HEK293 (cell line): Measurements from ENCODE around the gene SYNGAP1.

Experiments
- CTCF ChIA-PET: fragments of 350-600 bp; formaldehyde crosslinking; extraction: SDS; loops from one replicate; lab custom pipeline; 2021; ENCODE audit warnings: antibody characterized with exemption; lab: Yijun Ruan, JAX
- POLR2A ChIA-PET: fragments of 300-600 bp; formaldehyde crosslinking; extraction: SDS; loops from one replicate; lab custom pipeline; 2020; ENCODE audit warnings: antibody characterized with exemption, inconsistent platforms; lab: Yijun Ruan, JAX
- H3K27ac ChIP-seq: fragments of 200-500 bp; sonication (Bioruptor generic); 2 replicates; pipeline ENCODE4 v1.5.1; 2014; ENCODE audit warnings: low read depth, low read length, control low read depth, inconsistent platforms; ENCODE audit errors: extremely low read depth
- H3K36me3 ChIP-seq, 2 experiments: fragments of 200-500 bp in 1 of 2; sonication (Bioruptor generic) in 1 of 2; 1 replicate in 1 of 2; 2 replicates in 1 of 2; pipeline ENCODE4 v1.5.1; 2014 to 2017; ENCODE audit warnings: inconsistent platforms in 2 of 2, low read length in 2 of 2; ENCODE audit not compliant: control insufficient read depth in 2 of 2, insufficient read depth in 1 of 2
- H3K4me1 ChIP-seq: fragments of 200-500 bp; sonication (Bioruptor generic); 2 replicates; pipeline ENCODE4 v1.5.1; 2014; ENCODE audit warnings: mild to moderate bottlenecking, low read length, inconsistent platforms; ENCODE audit not compliant: control insufficient read depth, insufficient read depth
- H3K4me3 ChIP-seq: 2 replicates; pipeline ENCODE4 v1.5.1; 2011; ENCODE audit warnings: low read depth, mild to moderate bottlenecking, control low read depth, low read length, moderate library complexity
- H3K9me3 ChIP-seq: fragments of 200-500 bp; sonication (Bioruptor generic); 2 replicates; pipeline ENCODE4 v1.5.1; 2014; ENCODE audit warnings: low read depth, low read length, inconsistent platforms; ENCODE audit not compliant: control insufficient read depth, insufficient read depth
- CTCF ChIP-seq: fragments of 450-650 bp; formaldehyde crosslinking; IDR thresholded peaks from 2 replicates; pipeline ENCODE4 v1.5.1; 2016; ENCODE audit warnings: missing biosample characterization, missing genetic modification characterization
- INSM2 ChIP-seq: fragments of 450-650 bp; formaldehyde crosslinking; IDR thresholded peaks from 2 replicates; pipeline ENCODE4 v1.5.1; 2016; ENCODE audit warnings: missing biosample characterization, missing genetic modification characterization
- KLF16 ChIP-seq: fragments of 450-650 bp; formaldehyde crosslinking; IDR thresholded peaks from 2 replicates; pipeline ENCODE4 v1.5.1; 2017; ENCODE audit warnings: missing biosample characterization, missing genetic modification characterization
- KLF7 ChIP-seq: fragments of 450-650 bp; formaldehyde crosslinking; IDR thresholded peaks from 2 replicates; pipeline ENCODE4 v1.5.1; 2016; ENCODE audit warnings: missing biosample characterization, missing genetic modification characterization, borderline replicate concordance
- PRDM1 ChIP-seq: fragments of 450-650 bp; formaldehyde crosslinking; IDR thresholded peaks from 2 replicates; pipeline ENCODE4; 2016; ENCODE audit warnings: missing biosample characterization, missing genetic modification characterization
- SCRT2 ChIP-seq: fragments of 450-650 bp; formaldehyde crosslinking; IDR thresholded peaks from 2 replicates; pipeline ENCODE4 v1.5.1; 2016; ENCODE audit warnings: missing biosample characterization, missing genetic modification characterization
- SP2 ChIP-seq: fragments of 450-650 bp; formaldehyde crosslinking; IDR thresholded peaks from 2 replicates; pipeline ENCODE4 v1.5.1; 2016; ENCODE audit warnings: missing biosample characterization, missing genetic modification characterization
- TRIM28 ChIP-seq: IDR thresholded peaks from 2 replicates; pipeline ENCODE4 v1.6.1; 2011; ENCODE audit warnings: low read length, control low read depth, borderline replicate concordance
- ZBTB49 ChIP-seq: fragments of 450-650 bp; formaldehyde crosslinking; IDR thresholded peaks from 2 replicates; pipeline ENCODE4 v1.5.1; 2016; ENCODE audit warnings: missing biosample characterization, missing genetic modification characterization, low read depth
- ZBTB6 ChIP-seq: fragments of 450-650 bp; formaldehyde crosslinking; IDR thresholded peaks from 2 replicates; pipeline ENCODE4 v1.5.1; 2017; ENCODE audit warnings: missing biosample characterization, missing genetic modification characterization
- ZBTB8A ChIP-seq: fragments of 450-650 bp; formaldehyde crosslinking; IDR thresholded peaks from 2 replicates; pipeline ENCODE4 v1.5.1; 2016; ENCODE audit warnings: missing biosample characterization, missing genetic modification characterization
- ZNF121 ChIP-seq: fragments of 450-650 bp; formaldehyde crosslinking; IDR thresholded peaks from 2 replicates; pipeline ENCODE4 v1.5.1; 2016; ENCODE audit warnings: missing biosample characterization, missing genetic modification characterization
- ZNF341 ChIP-seq: fragments of 450-650 bp; formaldehyde crosslinking; IDR thresholded peaks from 2 replicates; pipeline ENCODE4; 2016; ENCODE audit warnings: low read depth, missing biosample characterization, missing genetic modification characterization
- ZNF433 ChIP-seq: fragments of 450-650 bp; formaldehyde crosslinking; IDR thresholded peaks from 2 replicates; pipeline ENCODE4 v1.5.1; 2016; ENCODE audit warnings: missing biosample characterization, missing genetic modification characterization, low read depth
- ZNF488 ChIP-seq: fragments of 450-650 bp; formaldehyde crosslinking; IDR thresholded peaks from 2 replicates; pipeline ENCODE4 v1.5.1; 2016; ENCODE audit warnings: missing biosample characterization, missing genetic modification characterization
- ZNF600 ChIP-seq: fragments of 450-650 bp; formaldehyde crosslinking; IDR thresholded peaks from 2 replicates; pipeline ENCODE4 v1.5.1; 2016; ENCODE audit warnings: missing biosample characterization, missing genetic modification characterization
- ZNF654 ChIP-seq: fragments of 450-650 bp; formaldehyde crosslinking; IDR thresholded peaks from 2 replicates; pipeline ENCODE4 v1.5.1; 2016; ENCODE audit warnings: low read depth, missing biosample characterization, missing genetic modification characterization
- ZNF704 ChIP-seq: fragments of 450-650 bp; formaldehyde crosslinking; IDR thresholded peaks from 2 replicates; pipeline ENCODE4 v1.5.1; 2016; ENCODE audit warnings: missing biosample characterization, missing genetic modification characterization
- ZNF747 ChIP-seq: fragments of 450-650 bp; formaldehyde crosslinking; IDR thresholded peaks from 2 replicates; pipeline ENCODE4 v1.5.1; 2016; ENCODE audit warnings: missing biosample characterization, missing genetic modification characterization

SYNGAP1 gene

GRCh38 chr6:33406126-33406525 lies 13.7 kb upstream of the SYNGAP1 start (continued):
- no peak for TF ChIP-seq ZNF704 (tag by site-specific recombination)
- TF ChIP-seq SCRT2: no peak
- no peak for TF ChIP-seq ZNF747 (tag by site-specific recombination)
- no peak for TF ChIP-seq ZBTB8A (tag by site-specific recombination)

- H3K36me3 ChIP-seq: peaks cover 24 to 62% of the 10 kb centered on the region in 2 experiments
- ChIA-PET POLR2A (interaction anchor here (0.6 to 1.0 kb wide), 3 partner anchors 15 to 89 kb away, joined by 3 to 7 read pairs (median 4); partner anchors contain the start of gene ZBTB22), CTCF (interaction anchor here (0.6 to 2.7 kb wide), 15 partner anchors 10 to 314 kb away, joined by 3 to 15 read pairs (median 3); partner anchors contain the start of genes CUTA and ZBTB22)
- H3K4me1 ChIP-seq: peaks cover 4% of the 10 kb centered on the region; the same call in 1 of the 2 replicates
- TF ChIP-seq KLF16 (no peak), TRIM28 (no peak), ZNF654 (tag by site-specific recombination) (peak; percentile 75), ZNF488 (no peak), CTCF (tag by site-specific recombination) (peak; percentile 21; the same call in 1 of the 2 replicates), KLF7 (tag by site-specific recombination) (no peak), ZNF600 (tag by site-specific recombination) (0 out of 2 replicates have a peak, but pooled peaks have one; percentile 3), ZBTB49 (tag by site-specific recombination) (no peak), ZNF121 (tag by site-specific recombination) (0 out of 2 replicates have a peak, but pooled peaks have one; percentile 25), PRDM1 (no peak)
- H3K4me3 ChIP-seq: no peak overlapping the region
- no peaks in the 10 kb centered on the region for H3K9me3 ChIP-seq
- H3K27ac ChIP-seq: no peak overlapping the region; the same call in 1 of the 2 replicates
These were observed 12.6 kb upstream of the SYNGAP1 start for GRCh38 chr6:33407132-33407718.

GRCh38 chr6:33410050-33410710 lies 9.7 kb upstream of the SYNGAP1 start:
- H3K36me3 ChIP-seq: peaks cover 17 to 61% of the 10 kb centered on the region in 2 experiments
- peak overlapping the region; percentile 74 for H3K4me3 ChIP-seq
- ChIA-PET CTCF (interaction anchor here (0.7 to 1.7 kb wide), 4 partner anchors 12 to 131 kb away, joined by 3 to 6 read pairs (median 4); no protein-coding TSS in a partner anchor), POLR2A (interaction anchor here (0.5 to 3.3 kb wide), 17 partner anchors 8 to 438 kb away, joined by 3 to 22 read pairs (median 5); partner anchors contain the start of genes B3GALT4, CUTA, RGL2 and RPS18)
- H3K9me3 ChIP-seq: no peaks in the 10 kb centered on the region
- peak overlapping the region; percentile 50 for H3K27ac ChIP-seq
- peaks cover 4% of the 10 kb centered on the region; the same call in 1 of the 2 replicates for H3K4me1 ChIP-seq
- TF ChIP-seq INSM2 (tag by site-specific recombination): peak; percentile 89
- no peak for TF ChIP-seq ZNF433 (tag by site-specific recombination)
- TF ChIP-seq ZNF341 (tag by site-specific recombination): peak; percentile 73
- peak; percentile 94 for TF ChIP-seq SP2
- TF ChIP-seq KLF7 (tag by site-specific recombination): no peak; the same call in 1 of the 2 replicates
- TF ChIP-seq ZBTB6 (tag by site-specific recombination): no peak
